ENCODE measurements around the gene HSP90AB1.
A peak's percentile ranks its signal among the peaks of the same experiment; 100 is the strongest.

The HSP90AB1 gene

DNA sequence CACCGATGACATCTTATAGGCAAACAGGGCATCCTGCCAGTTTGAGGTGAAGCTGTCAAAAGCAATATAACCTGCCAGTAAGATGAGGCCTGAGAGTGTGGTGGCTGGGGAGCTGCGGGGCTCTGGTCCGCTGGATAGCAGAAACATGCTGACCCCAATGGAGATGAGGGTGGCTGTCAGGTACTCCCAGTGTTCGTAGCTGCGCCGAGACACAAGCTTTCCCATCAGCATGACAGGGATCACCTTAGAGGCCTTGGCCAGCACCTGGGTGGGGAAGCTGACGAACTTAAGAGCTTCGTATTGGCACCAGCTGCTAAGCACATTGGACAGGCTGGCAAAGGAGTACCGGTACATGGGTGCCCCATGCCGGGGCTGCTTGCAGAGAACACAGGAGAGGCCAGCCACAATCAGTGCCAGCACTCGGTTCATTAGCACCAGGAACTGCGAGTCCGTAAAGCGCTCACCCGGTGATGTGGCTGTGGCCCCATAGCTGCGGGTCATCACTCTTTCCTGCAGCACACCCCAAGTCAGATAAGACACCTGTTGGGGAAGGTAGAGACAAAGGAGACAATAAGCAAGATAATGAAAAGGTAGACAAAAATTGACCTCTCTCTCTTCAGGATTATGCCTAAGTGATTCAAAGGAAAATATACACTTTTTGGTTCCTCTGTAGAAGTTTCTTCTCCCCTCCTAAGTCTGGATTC lies 8.4 kb downstream of the HSP90AB1 start:
- no peak for DNase-seq (ENCODE audit: low read depth in 3 of 3)

DNA sequence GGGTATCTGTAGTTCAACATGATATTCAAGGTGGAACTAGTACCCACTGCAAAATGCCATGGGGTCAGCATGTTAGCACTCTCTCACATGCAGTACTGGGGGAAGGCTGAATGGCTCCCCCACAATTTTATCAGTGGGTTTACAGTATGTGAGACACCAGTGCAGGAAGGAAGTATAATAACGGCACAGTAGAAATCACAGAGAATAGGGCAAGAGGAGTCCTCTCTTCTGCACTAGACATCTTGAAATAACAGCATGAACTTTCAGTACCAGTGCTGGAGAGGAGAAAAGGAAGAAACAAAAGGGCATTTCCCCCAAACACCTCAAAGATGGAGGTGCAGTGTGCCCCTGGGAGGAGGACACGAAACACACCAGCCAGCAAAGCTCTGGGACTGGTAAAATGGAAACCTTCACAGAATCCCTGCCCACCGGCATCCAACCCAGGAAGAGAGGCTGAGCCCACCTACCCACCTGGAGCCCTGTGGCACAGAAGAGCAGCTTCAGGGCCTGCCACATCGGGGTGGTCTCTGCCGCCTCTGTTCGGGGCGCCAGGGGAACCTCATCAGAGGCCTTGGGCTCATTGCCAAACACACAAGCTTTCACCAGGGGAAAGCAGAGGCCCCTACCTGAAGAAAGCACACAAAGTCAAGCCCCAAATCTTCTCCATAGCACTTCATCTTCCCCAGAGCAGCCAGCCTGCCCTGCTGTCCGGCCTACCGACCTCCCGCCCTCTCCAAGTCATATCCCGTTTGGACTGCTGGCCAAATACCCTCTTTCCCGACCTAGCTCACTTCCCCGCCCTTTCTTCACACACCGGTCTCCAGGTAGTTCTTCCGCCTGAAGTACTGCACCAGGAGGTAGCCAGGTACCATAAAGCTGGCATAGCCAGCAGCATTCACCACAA lies 9.2 kb downstream of the HSP90AB1 start:
- DNase-seq (ENCODE audit: low read depth in 3 of 3): no peak

DNA sequence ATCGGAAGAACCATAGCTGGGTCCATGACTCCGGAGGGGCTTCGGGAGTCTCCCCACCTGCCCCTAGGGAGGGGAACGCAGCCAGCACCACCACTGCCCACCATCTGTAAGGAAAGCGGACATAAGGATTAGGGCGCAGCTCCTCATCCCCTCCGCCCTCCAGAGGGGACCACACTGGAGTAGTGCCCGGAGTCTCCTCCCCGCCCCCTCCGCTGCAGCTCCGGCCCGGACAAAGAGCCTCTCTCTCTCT lies 9.8 kb downstream of the HSP90AB1 start:
- DNase-seq (ENCODE audit: low read depth in 3 of 3): no peak

DNA sequence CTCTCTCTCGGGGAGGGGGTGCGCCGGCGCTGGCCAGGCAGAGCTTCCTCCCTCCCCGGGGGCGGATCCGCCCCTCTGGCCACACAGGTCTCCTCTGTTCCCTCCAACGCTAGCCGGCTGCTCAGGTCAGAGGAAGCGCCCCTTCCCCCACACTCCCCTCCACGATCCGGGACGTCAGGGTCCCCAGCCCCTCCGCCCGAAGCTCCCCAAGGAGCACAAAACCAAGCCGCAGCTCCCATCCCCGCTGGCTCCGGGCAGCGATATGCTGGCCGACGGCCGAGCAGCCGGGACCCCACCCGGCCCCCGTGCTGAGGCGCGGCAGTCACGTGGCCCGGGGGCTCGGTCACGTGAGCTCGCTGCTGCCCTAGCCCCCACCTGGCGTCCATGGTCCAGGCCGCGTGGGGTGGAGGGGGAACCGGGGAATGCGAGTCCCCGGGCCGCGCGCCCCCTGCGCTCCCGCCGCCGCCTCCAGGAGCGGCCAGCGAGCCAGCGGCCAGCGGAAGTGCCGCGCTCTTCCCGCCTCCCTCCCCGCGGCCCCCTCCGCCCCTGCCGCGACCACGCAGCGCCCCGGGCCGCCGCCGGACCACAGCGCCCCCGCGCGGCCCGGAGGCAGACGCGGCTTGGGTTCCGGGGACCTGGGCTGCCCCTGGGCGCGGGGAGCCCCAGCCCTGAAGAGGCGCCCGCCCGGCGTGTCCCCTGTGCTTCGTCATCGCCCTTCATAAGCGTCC lies 10.3 kb downstream of the HSP90AB1 start, which contains the start of gene SLC35B2:
SLC35B2 (minus strand) TSS at position 504 of the 728 bp plus-strand sequence; CDS start at position 386, 118 bp downstream.
- no peak for DNase-seq (ENCODE audit: low read depth in 3 of 3)

DNA sequence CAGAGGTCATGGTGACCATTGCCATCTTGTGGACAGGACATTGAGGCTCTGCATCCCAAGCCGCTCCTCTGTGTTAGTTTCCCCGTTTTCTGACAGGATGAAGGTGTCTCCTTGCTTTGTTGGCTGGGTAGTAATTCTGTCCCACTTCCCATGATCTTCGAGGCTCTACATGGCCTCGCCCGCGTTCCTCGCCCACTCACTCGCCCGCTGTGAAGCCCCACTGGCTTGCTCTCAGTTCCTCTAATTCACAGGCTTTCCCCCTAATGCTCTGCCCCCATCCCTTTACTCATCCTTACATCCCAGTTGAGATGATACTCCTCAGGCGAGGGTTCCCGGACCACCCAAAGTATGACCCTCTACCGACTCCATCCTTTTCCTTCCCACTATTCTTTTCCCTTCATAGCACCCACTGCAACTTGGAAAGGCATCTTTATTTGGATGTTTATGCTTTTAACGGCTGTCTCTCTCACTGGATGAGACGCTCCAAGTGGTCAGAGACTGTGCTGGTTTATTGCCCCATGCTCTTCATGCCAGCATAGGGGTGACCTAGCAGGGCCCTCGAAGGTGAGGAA lies 10.9 kb downstream of the HSP90AB1 start:
- DNase-seq (ENCODE audit: low read depth in 3 of 3): no peak

DNA sequence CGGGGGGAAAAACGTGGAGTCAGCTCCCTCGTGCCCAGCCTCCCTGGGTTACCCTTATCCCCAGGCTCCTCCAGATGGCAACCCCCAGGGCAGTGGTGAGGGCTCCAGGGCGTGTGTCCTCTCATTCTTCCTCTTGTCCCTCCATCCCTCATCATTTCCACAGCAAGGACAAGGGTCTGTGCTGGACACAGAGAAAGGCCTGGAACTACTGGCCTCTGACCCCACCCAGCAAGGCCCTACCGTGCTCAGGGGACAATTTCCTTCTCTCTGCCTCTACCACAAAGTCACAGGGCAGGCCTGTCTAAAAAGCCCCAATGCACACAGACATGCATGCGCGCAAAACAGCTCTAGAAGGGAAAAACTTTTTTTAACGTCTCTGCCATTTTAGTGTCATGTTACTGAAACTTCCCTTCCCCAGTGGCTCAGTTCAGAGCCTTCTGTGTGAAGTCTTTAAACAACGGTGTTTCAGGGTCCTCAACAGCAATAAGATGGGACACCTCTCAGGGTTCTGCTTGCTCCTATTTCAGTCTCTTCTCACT lies 11.5 kb downstream of the HSP90AB1 start:
- no peak for DNase-seq (ENCODE audit: low read depth in 3 of 3)

DNA sequence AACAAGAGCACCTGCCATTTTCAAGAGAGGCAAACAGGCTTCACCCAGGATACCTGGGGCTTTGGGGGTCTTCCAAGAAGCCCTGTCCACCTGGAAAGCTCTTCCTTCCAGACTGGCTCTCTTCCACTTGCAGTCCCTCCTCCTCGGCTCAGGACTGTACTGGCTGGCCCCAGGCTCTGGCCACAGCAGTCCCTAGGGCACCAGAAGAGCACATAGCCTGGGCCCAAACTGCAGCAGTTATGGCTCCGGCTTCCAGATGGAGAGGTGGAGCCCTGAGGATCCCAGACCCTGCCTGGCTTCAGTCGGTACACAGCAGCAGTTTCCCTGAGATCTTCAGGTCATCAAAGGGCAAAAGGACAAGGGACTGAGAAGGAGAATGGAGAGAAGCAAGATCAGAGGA lies 12.0 kb downstream of the HSP90AB1 start:
- DNase-seq (ENCODE audit: low read depth in 3 of 3): no peak

DNA sequence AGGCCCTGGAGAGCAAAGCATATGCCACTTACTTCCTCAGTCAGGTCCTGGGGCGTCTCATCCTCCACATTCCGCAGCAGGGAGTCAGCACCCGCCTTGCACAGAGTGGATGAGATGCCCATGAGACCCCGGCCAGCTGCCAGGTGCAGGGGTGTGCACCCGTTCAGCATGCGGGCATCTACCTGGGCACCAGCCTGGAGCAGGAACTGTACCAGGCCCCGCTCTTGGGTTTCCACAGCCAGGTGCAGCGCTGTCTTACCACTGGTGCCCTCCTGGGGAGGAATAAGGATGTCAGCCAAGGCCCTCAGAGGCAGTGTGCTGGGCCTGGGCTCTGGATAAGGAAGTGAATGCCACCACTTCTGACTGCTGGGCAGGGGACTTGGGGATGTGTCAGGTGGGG lies 13.1 kb downstream of the HSP90AB1 start:
- DNase-seq (ENCODE audit: low read depth in 3 of 3): no peak

DNA sequence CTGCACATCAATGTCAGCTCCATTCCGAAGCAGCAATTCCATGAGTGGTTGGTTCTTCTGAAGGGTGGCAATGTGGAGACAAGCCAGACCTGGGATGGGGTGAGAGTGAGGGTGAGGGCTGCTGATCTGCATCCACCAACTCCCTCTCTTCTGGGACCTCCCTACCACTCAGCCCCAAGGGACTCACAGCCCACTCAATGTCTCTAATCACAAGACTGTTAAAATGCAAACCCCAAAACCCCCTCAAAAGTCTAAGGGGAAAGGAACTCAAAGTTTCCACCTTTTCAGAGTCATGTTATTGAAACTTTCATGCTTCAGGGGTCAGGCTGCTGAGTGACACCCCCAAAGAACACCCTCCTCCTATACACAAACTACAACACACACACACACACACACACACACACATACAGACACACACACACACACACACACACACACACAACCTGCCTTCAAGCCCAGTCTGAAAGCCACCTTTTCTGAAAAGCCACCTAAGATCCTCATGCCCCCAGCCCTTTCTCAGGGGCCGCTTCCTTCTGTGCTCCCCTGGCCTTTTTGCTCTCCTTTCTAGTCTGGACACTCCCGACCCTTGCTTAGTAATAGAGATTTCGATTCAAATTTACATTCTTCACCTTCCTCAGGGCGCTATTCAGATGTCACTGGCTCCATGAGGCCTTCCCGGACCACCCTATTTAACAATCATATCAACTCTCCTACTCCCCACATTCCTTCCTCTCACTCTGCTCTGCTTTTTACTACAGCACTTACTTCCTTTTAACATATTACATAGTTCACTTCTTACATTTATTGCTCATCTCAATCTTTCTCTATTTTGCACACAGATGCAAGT lies 13.8 kb downstream of the HSP90AB1 start:
- DNase-seq (ENCODE audit: low read depth in 3 of 3): no peak

DNA sequence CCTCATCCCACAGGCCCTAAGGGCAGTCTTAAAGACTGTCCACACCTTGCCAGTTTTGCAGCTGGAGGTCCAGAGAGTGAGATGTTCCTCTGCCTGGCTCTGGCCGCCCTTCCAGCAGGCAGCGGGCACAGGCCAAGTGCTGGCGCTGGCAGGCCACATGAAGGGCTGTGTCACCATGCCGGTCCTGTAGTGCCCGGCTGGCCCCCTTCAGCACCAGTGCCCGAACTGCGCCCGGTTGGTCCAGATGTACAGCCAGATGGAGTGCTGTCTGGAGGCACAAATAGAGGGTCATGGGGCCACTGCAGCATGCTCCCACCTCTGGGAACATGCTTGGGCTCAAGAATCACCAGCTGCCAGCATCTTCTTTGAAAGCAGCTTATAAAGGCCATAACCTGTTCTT lies 14.7 kb downstream of the HSP90AB1 start:
- DNase-seq (ENCODE audit: low read depth in 3 of 3): no peak

DNA sequence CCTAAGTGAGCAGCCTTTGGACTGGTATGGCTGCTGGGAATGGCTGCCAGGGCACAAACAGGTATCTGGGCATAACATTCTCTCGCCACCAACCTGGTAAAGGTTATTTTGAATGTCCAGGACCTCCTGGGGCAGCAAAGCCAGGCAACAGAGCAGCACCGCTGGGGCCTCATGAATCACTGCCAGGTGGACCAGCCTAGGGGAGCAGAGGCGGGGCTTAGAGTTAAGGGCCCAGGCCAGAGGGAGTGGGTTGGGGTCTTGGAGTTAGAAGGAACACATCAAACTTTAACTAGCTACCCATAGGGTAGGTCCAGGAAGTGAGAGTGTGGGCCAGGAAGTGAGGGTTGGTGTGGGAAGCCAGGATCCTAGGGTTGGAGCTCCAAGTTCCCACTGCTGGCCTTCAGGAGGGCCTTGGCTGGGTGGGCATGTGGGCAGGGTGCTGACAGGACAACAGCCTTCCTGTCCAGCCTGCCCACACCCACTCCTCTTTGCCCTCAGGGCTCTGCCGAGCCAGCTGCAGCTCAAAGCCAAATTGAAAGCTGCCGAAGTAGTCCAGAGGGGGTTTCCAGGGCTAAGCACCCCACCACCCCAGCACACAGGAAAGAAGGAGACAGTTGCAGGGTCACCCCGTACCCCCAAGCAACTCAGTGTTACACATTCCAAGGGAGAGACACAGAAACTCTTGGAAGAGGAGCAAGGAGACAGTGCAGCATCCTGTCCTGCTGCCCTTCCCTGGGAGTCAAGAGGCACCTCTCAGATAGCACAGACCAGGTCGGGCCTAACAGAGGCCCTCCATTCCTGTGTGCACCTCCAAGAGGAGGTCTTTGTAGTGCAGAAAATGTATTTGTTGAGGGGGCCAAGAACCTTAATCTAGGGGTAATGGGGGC lies 15.8 kb downstream of the HSP90AB1 start:
- DNase-seq (ENCODE audit: low read depth in 3 of 3): no peak

DNA sequence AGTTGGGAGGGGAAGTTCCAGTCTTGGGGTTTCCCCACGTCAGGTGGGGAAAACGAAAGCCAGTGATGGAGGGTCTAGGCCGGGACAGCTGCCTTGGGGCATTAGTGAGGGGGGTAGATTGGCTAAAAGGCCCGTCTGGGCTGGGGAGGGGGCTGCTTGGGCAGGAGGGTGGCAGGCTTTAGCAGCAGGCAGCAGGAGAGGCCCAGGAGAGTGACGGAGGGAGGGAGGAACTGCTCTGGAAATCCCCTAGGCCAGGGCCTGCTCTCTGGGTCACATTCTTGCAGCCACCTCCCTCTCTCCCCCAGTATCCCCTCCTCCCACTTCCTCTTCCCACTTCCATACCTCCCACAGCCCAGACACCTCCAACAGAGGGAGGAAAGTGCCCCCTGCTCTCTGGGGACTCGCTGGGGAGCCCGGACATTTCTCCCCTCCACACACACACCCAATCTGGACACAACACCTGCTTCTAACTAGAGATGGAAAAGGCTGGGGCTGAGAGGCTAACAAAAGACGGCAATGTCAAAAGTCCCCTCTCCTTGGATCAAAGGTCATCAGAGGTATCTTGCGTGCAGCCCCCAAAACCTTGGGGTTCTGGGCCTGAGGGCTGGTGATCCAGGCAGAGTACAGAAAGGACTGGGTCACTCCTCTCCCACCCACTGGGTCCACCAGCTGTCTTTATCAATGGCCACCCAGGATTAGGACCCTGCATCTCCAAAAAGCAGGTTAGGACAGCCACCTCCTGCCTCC lies 16.6 kb downstream of the HSP90AB1 start:
- DNase-seq (ENCODE audit: low read depth in 3 of 3): no peak

DNA sequence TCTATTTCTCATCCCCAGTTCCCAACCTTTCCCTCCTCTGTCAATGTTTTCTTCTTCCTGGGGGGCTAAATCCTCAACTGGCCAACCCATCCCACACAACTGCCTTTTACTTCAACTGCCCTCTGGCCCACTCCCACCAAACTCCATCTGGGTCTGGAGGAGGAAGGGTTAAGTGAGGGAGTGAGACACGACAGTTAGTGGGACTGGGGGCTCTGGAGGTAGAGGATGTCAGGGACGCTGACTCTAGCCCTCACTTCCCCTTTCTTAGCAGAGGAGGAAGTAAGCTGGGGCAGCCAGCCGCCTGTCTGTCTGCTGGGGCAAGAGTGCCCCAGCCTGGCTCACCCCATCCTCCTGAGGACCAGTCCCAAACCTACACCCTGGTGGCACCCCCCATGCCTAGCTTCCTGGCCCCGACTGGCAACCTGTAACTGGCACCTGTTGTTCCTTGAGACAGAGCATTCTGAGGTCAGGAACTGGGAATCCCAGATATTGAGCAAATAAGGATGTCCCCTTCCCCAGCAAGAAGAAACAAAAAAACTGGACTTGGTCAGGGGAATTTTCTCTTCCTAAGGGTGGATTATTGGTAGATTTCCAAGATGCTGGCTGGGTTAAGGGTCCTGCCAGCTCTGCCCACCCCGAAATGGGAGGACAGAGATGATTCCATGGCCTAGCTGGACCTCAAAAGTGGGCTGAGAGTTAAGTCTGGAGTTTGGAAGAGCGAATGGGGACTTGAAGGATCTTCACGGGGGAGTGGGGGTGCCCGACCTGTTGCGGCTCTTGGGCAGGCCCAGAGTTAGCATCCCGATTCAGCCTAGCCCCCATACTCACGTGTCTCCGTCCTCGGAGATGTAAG lies 17.5 kb downstream of the HSP90AB1 start:
- no peak for DNase-seq (ENCODE audit: low read depth in 3 of 3)

DNA sequence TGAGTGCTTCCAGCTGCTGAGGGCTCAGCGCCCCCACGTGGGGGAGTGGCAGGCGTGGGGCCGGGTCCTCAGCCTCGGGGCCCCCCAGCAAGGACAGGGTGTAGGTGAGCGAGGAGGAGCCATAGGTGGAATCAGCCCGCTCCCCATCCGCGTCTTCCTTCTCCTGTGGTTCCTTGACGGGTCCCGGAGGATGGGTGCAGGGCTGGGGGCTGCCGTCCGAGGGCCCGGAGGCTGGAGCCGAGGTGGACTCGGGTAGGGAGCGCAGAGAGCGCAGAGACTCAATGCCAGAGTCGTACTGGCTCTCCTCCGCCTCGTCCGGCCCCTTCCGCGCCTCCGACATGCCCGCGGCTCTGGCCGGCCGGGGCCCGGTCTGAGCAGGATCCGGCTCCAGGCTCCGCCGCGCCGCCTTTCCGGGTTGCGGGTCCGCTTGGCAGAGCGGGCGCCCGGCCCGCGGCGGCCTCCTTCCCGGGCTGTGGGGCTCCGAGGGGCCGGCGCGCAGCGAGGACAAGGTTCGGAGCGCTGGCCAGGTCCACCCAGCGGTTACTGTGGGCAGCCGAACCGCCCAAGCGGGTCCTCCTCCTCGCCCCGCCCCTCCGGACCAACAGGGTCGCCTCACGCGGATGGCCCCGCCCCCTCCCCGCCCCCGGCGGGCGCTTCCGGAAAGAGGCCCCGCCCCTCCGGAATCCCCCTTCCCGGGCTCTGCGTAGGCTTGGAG lies 18.3 kb downstream of the HSP90AB1 start, which contains the start of gene NFKBIE:
NFKBIE (minus strand) TSS at position 545 of the 715 bp plus-strand sequence; CDS start at position 340, 205 bp downstream.
- peak; percentile 90 to 96 (median 92) for DNase-seq (ENCODE audit: low read depth in 3 of 3)

DNA sequence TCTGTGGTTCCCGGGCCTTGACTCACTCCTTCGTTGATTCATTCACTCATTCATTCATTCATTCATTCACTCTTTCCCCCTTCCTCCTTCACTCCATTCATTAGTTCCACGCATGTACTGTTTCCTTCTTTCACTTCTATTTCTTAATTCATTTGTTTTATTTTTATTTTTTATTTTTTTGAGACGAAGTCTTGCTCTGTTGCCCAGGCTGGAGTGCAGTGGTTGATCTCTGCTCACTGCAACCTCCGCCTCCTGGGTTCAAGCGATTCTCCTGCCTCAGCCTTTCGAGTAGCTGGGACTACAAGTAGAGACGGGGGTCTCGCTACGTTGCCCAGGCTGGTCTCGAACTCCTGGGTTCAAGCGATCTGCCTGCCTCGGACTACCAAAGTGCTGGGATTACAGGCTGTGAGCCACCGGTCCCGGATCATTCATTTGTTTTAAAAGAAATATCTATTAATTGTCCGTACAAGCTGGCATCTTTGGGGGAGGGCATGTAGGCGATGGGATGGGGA lies 18.9 kb downstream of the HSP90AB1 start:
- no peak for DNase-seq (ENCODE audit: low read depth in 3 of 3)

DNA sequence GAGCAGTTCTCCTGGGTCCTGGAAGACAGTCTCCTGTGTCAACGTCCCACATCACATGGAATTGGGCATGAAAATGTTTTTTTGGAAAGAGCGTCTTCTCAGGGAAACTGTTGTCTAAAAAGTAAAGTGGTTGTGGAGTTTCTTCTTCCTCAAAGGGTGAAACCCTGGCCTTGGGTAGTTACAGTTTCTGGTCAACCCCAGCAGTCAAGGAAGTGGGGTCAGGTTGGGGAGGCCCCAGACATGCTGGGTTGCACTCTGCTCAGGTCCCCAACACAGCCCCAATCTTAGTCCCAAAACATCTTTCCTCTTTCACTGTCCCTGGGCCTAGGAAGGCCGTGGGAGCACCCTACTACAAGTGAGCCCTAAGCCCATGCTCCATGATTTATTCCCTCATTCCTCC lies 19.4 kb downstream of the HSP90AB1 start:
- no peak for DNase-seq (ENCODE audit: low read depth in 3 of 3)

DNA sequence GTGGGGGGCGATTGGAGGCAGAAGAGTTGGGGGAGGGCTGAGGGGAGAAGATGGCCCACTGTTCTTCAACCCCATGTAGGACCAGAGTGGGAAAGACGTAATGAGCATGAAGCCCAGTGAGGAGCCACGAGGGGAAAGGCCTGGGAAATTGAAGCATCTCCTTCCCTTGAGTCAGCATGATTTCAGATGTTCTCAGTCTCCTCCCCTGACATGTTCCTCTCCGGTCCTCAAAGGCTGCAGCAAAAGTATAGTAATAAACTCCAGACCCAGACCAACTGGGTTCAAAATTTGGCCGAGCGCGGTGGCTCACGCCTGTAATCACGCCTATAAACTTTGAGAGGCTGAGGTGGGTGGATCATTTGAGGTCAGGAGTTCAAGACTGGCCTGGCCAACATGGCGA lies 20.4 kb downstream of the HSP90AB1 start:
- no peak for DNase-seq (ENCODE audit: low read depth in 3 of 3)
